Left ventricle myocardium superior (tissue), 1 donor: ENCODE results near the gene HOXA9. TPM values are rescaled to one million over a fixed set of nuclear protein-coding genes. Genes with fewer than 3 reads are reported as not detected.

Source experiments
- ATAC-seq: fragments of 200-7000 bp; cut with Tn5 transposase; one replicate; pipeline ENCODE4 v1.9.1; 2020; ENCODE audit warnings: mild to moderate bottlenecking, moderate library complexity
- DNase-seq: peaks from one replicate; pipeline ENCODE4 v3.0.0-alpha.2; 2020
- intact Hi-C: fragments of 100-400 bp; cut with micrococcal nuclease; formaldehyde crosslinking; loops from one replicate; pipeline ENCODE4 v1.11.0; 2022
- total RNA-seq: library from RNA; stranded (reverse); fragmentation: NEBNext Ultra II Directional; extraction: Animal tissue kit (Norgen Biotek cat#: 25700); gene quantifications from one replicate; pipeline ENCODE4 v1.2.1, GENCODE V29; 2021
- donor health status: DM: no; HTN: yes; CAD: no; lungs with severe emphysema.

The HOXA9 gene
- total RNA-seq, 1 donor from 2014 or later, result not detected

DNA sequence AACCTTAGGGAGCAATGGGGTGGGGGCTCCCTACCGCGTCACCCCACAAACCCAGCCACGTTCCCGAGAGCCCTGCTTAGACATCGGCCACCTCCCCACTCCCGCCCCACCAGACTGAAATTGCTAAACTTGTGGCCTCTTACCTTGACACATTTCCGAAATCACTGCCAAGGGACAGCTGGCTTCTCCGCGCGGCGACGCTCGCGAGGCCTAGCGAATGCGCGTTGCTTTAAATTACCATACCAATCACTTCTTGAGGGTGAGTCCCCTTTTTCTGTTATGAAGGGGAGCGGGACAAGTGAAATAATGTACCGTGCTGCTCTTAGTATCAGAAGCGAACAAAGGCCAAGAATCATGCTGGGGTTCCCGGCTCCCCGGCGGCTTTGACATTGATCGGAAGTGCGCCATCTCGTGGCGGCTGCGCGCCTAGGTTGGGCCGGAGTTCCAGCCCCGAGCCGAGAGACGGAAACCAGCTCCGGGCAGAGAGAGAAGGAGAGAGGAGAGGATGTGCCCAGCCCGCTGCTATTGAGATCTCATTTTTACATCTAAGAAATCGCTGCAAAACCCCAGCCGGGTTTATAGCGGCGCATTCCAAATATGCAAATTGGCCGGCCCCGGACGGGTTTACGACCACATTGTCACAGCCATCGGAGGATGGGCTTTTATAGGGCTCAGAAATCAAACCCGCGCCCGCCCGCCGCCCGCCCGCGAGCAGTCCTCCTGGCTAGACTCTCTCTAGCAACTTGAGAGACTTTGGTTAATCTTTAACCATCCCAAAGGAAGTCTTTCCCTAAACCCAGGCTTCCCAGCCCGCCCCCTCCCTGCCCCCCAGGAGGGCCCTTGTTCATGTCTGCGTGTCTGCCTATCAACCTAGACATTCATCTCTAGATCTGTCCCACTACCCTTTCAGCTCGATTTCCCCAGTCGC is 14.4 kb upstream of the HOXA9 start:
- DNase-seq, result peak; percentile 69
- intact Hi-C loops, result no loop called here

DNA sequence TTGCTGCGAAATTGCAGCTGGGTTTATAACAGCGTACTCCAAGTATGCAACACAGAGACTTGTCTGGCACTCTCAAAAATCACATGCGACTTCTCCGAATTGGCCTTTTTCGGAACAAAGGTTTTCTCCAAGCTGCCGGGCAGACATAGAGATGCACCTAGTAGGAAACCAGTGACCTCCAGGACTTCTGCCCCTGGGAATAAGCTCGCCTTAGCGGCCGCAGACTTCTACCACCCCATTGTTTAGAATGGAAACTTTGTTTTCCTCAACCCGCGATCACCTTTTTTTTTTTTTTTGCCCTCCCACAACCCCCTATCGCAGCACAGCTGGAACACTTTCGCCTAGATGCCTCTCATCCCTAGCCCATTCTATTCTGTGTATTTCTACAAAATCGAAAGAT is 13.7 kb upstream of the HOXA9 start:
- intact Hi-C loops, result no loop called here
- no peak for DNase-seq
- ATAC-seq, result no peak

More for the DNA sequence above, 14.4 kb upstream of the HOXA9 start:
- peak; percentile 48 for ATAC-seq

DNA sequence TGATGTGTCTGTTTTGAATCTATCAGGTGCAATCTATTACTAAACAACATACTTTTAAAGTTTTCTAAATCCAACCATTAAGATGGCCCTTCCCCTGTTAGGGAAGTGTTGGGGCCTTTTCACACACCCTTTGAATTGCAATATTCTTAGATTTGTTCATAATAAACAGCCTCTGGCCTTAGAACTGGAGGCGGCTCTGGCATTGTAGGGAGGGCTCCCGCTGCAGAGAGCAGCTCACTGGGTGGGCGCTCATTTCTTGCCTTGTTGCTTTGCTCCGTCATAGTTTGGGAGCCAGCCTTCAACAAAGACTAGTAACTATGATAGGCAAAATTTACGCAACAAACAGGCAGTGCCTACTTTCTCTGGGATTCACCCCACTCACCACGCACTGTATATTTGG is 13.0 kb upstream of the HOXA9 start:
- DNase-seq (no peak), ATAC-seq (no peak)
- intact Hi-C loops, result no loop called here

DNA sequence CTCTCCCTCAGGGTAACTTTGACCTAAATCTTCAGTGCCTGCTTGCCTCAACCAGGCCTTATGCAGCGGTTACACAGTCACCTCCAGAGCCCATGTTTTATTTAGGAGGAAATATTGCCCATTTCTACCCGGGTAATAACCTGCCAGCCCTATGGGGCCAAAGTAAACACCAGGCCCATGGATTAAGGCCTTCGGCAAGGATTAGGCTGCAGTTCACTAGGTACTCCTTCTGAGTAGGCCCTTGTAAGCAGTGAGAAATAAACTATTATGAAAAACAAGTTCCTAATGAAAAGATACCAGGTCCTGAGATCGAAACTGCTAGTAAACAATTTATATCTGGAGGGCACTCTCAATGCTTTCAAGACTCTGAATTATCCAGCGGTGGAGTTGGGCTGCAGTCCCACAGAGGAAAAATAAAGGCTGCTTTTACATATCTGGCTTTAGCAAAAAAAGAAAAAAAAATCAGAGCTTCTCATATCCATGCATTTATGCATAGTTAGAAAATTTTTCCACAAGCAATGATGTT is 12.5 kb upstream of the HOXA9 start:
- intact Hi-C loops, result no loop called here
- DNase-seq, result no peak
- no peak for ATAC-seq

DNA sequence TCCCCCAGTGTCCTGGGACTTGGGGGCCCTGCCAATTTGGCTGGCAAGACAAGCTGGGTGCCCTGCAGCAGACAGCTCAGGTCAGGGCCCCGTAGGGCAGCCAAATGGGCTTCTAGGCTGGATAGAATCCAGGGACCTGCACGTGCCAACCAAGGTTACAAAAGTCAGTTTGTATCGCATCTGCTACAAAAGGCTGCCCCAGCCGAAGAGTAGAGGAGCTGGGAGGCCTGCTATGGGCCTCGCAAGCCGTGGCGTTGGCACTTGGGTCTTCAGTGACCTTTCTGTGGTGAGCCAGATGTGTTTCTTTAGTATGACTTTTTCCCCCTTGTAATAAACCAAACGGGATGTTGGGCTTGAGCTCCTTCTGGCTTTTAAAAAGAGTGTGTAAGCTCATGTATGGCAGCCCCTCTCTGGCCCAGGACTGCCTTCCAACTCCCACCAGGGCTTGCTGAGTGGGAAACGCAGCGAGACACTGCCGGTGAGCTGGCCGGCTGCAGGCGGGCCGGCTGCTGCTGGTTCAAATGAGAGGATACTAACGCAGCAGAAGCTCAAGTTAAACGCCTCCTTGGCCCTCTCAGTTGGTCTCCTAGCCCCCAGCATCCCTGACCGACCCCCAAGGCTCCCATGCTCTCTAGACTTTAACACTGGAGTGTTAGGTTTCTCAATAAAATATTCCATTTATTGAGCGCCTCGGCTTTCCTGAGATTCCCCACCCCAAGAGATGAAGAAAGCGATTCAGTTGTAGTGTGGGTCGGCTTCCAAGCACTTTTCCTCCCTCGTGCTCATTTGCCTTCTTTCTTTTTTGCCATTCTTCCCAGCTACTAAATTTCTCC is 11.8 kb upstream of the HOXA9 start:
- DNase-seq (no peak), ATAC-seq (no peak)
- intact Hi-C loops, result no loop called here

DNA sequence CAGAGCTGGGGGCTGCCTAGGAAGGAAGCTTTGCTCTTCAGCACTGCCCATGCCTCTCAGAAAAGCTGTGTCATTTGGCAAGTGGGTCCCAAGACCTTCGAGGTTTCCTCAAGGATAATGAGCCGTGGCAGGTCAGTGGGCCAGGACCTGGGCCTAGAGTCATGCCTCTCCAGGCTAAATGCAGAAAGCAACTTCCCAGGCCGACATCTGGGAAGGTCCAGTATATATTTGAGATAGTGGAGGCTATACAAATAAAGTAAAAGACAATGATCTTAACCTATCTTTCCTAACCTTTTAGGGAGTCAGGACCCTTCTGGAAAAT is 11.1 kb upstream of the HOXA9 start:
- DNase-seq, result no peak
- intact Hi-C loops, result no loop called here
- ATAC-seq, result no peak

DNA sequence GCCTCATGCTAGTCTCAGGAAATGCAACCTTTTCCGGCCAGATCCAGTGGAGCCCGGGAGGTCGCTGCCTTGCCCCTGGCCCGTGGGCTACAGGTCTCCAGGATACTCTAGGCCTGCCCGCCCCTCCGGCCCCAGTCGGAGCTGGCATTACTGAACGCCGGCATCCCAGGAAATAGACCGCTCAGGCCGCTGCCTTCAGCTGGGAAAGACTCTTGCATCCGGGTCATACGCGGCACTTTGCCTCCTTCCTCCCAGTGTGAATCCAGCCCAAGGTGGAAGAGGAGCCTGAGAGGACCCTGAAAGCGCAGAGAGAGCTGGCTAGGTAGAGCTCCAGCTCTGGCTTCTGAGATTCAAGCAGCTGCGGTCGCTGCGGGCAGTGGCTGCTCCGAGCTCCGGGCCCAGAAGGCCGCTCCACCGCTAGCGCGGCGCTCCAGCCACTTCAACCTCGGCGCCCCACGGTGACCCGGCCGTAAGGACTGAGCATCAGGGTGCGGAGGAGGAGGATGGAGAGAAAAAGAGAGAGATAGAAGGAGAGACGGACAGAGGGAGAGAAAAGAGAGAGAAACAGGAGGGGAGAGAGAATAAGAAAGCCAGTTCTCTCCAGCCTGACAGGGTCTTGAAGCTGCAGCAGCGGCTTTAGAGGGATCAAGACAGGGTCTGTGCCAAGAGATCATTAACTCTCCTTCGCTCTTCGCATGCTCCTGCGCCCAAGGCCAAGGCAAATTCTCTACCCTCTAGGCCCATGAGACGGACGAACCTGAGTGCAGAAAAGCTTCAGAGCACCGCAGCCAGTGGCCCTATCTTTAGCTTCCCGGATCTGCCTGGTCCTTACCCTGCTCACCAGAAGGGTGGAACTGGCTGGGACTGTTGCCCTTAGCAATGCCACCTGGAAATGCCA is 10.5 kb upstream of the HOXA9 start:
- no peak for DNase-seq

DNA sequence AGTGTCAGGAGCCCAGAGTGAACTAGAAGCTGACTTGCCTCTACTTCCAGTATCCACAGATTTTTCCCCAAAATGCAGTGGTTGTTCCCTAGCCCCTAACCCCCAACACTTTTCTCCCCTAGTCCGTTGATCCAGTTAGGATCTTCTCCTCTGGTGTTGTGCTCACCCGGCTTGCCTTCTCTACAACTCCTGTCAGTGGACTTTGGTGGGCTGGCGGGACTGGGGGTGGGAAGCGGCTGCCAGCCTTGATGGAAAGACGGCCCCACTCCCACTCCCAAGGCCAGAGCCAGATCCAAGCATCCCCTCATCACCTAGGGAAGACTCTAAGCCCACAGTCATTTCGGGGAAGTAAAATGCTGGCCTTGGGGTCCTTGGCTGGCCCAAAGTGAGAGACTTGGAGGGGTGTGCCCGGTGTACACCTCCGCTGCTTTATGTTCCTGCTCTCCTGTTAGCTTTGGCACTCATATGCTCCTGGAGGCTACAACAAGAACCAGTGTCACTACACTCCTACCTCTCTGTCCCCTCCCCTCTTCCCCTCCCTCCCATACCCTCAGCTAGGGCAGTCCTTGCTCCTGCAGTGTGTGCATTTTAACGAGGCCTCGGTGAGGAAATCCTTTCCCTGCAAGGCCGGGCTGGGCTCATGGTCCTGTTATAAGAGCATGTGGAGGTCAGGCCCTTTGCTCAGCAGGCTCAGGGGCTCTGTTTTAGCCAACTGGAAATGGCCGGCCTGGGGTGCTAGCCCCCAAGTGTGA is 9.7 kb upstream of the HOXA9 start:
- intact Hi-C loops, result no loop called here
- DNase-seq (no peak), ATAC-seq (no peak)

More for the DNA sequence above, 10.5 kb upstream of the HOXA9 start:
- intact Hi-C loops, result no loop called here
- no peak for ATAC-seq

DNA sequence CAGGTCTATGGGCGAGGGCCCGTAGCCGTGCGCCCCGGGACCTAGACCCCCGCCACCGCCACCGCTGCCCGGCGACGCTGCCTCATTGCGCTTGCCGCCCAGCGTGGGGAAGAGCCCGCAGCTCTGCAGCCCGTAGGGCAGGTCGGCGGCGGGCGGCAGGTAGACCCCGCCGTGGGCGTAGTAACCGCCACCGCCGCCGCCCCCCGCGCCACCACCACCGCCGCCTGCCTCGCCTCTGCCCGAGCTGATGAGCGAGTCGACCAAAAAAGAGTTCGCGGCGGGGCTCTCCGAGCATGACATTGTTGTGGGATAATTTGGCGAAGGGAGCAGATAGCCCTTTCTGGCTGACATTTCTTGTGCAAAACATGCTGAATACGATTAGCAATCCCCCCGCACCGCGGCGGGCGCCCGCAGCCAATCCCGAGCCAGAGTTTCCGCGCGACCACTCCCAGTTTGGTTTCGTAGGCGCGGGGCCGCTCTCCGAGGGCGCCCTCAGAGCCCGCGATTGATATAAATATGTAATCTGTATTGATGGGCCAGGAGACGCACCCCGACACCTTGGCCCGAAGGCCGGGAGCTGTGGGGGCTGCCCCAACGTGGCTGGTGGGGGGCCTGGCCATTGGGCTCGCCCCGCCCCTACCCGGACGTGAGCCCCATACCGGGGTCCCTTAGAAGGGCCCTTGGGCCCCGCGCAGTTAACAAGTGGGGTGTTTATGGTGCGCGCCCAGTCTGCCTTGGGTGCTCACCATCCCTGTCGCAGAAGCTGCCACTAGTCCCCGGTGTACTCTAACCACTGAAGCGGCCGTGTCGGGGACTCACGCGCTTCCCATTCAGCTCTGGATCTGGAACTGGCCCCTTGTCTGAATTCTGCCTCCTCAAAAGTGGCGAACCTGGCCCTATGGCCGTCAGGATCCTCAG is 8.9 kb upstream of the HOXA9 start, which contains the start of gene HOXA10:
Gene HOXA10 (minus strand): TSS at position 365 of the 918 bp plus-strand sequence. CDS start 14 bp downstream, at position 351.
- DNase-seq, result no peak
- ATAC-seq, result no peak
- intact Hi-C loops, result no loop called here

DNA sequence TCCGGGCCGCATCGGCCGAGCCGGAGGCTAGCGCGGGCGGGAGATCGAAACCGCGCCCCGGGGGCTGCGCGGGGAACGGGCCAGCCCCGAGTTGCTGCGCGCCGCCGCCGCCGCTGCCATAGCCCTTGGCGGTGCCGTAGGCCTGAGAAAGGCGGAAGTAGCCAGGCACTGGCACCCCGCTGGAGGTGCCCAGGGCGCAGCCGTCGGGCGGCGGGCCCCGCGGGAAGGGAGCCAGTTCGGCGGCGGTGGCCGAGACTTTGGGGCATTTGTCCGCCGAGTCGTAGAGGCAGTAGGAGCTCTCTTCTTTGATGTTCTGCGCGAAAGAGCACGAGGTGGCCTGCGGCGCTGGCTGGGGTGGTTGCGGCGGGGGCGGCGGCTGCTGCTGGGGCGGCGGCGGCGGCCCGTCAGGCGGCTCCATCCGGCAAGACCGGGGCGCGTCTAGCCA is 8.2 kb upstream of the HOXA9 start:
- no peak for DNase-seq
- intact Hi-C loops, result no loop called here
- peak; percentile 30 for ATAC-seq

DNA sequence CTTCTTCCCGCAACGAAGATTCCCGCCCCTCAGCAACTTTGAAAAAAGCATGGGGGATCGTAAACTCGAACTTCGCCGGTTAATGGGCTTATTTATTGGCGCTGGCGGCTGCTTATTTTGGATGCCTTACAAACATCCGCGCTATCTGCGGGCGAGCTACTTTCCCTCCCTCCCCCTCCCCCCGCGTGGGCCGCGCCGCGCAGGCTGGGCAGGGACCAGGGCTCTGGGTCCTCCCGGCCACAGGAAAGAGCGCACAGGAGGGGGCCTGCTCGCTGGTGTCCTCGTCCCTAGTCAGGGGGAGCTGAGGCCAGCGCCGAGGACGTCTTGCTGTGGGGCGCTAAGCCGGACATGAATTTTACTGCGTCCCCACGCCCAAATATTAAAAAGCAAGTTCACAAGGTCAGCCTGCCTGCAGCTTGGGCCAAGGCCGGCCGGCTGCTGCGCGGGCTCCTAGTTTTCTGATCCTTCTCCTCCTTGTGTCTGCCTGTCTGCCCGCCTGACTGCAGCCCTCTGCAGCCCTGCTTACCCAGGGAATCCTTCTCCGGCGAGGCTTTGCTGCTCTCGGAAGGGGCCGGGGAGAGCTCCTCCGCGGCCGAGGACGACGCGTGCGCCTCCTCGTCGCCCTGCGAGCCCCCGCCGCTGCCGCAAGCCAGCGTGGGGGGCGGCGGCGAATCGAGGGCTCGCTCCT is 7.6 kb upstream of the HOXA9 start:
- ATAC-seq (peak; percentile 38), DNase-seq (no peak)
- intact Hi-C loops, result no loop called here

DNA sequence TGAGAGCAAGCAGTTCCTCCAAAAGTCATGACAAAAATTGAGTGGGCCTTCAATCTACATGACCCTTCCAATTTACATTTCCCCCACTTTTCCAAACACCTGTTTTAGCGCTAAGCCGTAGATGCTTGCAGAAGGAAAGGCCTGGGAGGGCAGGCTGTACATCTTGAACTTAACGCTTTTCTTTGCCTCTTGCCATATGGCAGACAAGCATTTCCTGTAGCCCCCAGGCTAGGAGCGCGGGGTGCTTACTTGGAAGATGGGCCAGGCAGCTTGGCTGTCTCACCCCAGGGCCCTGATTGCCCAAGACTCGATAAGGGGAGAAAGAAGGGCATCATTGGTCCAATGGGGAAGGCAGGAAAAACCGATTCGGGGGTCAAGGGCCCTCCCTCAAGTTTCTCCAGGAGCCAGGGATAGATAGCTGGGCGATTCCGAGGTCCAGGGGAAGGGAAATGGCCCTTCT is 7.0 kb upstream of the HOXA9 start:
- ATAC-seq, result no peak
- DNase-seq, result no peak
- intact Hi-C loops, result no loop called here

DNA sequence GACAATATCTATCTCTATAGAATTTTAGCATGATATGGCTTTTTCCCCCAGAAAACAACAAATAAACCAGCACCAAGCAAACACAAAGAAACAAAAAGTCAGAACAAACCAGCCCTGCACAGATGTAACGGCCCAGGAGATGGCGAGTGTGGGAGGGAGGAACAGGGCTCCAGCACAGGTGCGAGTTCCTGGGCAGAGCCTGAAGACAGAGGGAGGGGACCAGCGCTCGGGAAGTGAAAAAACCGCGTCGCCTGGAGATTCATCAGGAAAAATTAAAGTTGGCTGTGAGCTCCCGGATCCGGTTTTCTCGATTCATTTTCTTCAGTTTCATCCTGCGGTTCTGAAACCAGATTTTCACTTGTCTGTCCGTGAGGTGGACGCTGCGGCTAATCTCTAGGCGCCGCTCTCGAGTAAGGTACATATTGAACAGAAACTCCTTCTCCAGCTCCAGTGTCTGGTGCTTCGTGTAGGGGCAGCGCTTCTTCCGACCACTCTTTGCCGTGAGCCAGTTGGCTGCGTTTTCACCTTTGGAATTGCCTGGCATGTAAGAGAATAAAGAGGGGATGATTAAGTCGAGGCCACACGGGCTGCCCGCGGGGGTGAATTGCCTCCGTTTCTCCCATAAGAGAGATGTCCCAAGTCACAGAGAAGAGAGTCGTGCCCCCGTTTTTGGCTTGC is 6.4 kb upstream of the HOXA9 start:
- ATAC-seq (no peak), DNase-seq (no peak)
- intact Hi-C loops, result no loop called here

DNA sequence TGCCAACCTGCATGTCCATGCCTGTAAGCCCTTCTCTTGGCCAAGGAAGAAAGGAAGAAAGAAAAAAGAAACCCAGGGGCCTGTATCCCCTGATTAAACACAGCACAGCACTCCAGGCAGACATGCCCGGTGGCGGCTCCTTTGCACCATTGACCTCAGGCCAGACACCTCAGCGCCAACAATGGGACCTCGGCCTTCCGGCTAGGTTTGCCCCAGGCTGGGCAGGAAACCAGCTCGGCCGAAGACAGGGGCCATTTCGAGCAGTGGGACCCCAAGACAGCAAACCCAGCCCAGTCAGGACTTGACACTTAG is 5.9 kb upstream of the HOXA9 start:
- DNase-seq, result no peak
- ATAC-seq, result no peak
- intact Hi-C loops, result no loop called here

DNA sequence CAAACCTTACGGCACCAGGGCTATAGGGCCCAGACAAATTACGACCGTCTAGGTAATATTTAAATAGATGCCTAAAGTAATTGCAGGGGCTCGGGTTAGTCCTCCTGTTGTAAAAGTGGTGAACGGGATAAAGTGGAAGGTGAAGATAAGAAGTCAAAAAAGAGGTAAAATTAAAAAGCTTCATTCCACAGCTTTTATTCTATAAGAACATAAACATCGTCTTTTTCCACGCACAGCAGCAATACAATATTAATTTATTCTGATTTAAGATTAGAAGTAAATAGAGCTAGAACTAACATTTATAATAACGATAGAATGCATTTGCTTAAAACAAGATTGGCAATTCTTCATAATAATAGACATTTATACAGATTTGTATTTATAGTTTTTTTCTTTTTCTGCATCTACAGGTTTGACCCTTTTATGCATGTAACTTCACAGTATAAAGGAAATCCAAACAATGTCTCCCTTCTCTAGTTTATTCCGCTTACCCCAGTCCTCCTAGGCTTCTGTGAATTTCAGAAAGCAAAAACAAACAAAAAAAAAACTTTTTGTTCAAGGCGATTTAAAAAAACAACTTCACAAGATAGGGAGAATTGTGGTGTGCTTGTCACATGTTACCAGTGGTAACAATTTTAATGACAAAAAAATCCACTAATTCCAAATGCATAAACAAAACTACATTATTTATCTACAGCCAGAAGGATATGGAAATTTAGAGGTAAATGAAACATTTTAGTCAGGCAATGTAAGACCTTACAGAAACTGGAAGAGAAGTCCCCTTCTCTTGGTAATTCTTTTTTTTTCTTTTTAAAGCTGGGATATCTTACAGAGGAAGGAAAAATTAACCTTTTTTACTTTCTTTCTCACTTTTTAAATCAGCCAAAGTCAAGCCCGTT is 5.3 kb upstream of the HOXA9 start:
- no peak for ATAC-seq
- intact Hi-C loops, result no loop called here

More for the DNA sequence above, 5.3 kb upstream of the HOXA9 start:
- DNase-seq, result no peak
